AG09309 (cell line): ENCODE measurements around the gene KRTAP5-10.
"Not testable (repeated sequence)": the region's sequence is repeated elsewhere in the genome, so short reads cannot be mapped to it uniquely, and the experiment has no call there.

Experiments
- DNase-seq: peaks from one replicate; pipeline ENCODE4 v3.0.0-alpha.2; 2010; ENCODE audit warnings: low read depth
- H3K4me3 ChIP-seq: 2 replicates; pipeline ENCODE4 v1.5.1; 2011; ENCODE audit warnings: mild to moderate bottlenecking, low read depth, low read length, moderate library complexity; ENCODE audit not compliant: control insufficient read depth
- TF ChIP-seq, protein P1 (sequence below): IDR thresholded peaks from 2 replicates; pipeline ENCODE4 v1.5.1; 2011; ENCODE audit warnings: mild to moderate bottlenecking, low read depth, low read length, inconsistent platforms; ENCODE audit not compliant: insufficient read depth, control insufficient read depth; ENCODE audit errors: missing control alignments

KRTAP5-10 gene

DNA sequence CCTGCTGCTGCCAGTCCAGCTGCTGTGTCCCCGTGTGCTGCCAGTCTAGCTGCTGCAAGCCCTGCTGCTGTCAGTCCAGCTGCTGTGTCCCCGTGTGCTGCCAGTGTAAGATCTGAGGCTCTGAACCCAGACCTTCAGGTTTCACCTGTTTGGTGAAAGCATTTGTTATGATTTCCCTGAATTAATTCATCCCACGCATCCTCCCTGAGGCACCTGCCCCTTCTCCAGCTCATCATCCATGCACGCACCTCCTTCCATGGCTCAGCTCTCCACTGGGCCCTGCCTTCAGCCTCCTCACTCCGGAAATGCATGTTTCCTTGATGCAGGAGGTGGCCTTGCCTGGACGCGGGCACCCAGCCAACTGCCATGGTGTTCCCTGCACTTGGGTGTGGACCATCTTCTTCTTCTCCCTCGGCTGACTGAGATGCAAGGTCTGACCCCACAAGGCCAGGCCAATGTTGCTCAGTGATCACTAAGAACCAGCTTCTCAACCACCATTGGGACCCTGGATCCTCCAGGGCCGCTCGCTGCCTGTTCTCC, 788 bp downstream of the KRTAP5-10 start:
- TF ChIP-seq, protein P1, sequence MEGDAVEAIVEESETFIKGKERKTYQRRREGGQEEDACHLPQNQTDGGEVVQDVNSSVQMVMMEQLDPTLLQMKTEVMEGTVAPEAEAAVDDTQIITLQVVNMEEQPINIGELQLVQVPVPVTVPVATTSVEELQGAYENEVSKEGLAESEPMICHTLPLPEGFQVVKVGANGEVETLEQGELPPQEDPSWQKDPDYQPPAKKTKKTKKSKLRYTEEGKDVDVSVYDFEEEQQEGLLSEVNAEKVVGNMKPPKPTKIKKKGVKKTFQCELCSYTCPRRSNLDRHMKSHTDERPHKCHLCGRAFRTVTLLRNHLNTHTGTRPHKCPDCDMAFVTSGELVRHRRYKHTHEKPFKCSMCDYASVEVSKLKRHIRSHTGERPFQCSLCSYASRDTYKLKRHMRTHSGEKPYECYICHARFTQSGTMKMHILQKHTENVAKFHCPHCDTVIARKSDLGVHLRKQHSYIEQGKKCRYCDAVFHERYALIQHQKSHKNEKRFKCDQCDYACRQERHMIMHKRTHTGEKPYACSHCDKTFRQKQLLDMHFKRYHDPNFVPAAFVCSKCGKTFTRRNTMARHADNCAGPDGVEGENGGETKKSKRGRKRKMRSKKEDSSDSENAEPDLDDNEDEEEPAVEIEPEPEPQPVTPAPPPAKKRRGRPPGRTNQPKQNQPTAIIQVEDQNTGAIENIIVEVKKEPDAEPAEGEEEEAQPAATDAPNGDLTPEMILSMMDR, result no peak
- H3K4me3 ChIP-seq, result no peak overlapping the region
- no peak for DNase-seq

DNA sequence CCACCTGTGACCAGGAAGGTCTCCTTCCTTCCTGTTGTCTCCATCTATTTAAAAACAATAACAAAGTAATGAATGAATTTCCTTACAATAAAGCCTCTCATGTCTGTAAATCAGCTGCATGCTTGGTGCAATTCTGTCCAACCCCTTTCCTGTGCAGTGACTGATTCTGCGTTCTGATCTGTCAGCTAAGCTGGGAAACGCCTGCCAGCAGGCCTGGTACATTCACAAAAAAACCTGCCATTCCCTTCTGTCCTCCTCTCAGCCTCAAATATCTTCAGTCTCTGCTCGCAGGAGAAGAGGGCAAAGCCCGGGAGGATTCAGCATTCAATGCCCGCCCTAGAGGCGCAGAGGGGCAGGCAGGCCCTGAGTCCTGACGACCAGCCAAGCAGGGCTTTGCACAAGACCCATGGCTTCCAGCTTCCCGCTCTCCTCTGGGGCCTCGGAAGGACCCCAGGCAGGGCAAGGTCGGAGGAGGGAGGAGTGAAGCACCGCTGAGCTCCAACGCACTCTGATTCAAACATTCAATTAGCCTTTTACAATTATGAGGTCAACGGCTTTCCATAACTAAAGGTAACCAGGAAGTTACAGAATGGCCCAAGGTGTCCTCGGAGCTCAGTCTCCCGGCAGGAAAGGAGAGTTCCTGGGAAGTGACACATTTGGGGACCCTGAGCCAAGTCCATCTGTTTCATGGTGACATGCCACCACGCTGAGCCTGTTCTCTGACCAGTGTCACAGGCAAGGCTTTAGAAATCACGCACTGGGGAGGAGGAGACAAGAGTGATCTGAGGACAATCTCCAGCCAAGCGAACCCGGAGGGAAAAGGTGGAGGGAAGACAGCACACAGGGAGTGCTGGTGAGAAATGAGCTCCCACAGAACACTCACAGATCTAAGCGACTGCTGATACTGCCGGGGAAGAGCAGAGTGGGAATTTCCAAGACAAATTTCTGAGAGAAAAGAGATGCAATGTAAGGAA, 1.6 kb downstream of the KRTAP5-10 start:
- not testable (repeated sequence) for H3K4me3 ChIP-seq, DNase-seq

DNA sequence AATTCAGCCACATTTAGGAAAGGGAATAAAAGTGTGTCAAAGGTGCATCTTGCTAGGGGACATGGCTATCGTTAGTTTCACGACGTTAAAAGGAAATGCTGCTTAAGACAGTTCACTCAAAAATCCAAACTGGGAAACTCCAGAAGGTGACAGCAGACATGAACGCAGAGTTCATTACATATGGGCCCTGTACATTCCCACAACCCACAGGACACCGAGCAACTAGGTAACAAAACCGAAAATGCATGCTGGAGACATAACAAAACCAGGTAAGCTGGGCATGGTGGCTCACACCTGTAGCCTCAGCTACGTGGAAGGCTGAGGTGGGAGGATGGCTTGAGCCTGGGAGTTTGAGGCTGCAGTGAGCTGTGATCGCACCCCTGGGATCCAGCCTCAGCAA, 2.3 kb downstream of the KRTAP5-10 start:
- not testable (repeated sequence) for H3K4me3 ChIP-seq, DNase-seq

DNA sequence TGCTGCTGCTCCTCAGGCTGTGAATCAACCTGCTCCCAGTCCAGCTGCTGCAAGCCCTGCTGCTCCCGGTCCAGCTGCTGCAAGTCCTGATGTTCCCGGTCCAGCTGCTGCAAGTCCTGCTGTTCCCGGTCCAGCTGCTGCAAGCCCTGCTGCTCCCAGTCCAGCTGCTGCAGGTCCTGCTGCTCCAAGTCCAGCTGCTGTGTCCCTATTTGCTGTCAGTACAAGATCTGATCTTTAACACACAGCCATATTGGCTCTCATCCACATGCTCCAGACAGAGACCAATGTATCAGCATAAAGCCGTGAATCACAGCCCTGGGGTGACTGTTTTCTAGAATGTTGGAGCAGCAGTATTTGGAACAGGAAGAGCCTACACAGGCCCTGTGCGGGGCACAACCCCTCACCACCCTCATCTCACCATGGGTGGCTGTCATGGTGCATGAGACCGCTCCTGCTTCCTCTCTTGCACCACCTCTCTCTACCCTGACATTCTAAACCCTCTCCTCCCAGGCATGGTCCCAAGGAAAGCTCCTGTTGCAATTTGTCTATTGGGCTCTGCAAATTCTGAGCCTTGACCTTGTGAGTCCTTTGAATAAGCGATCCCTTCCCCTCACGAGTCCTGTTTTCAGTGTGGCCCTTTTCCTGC, 3.5 kb downstream of the KRTAP5-10 start:
- TF ChIP-seq, protein P1, result no peak
- DNase-seq, result no peak
- no peak overlapping the region for H3K4me3 ChIP-seq

DNA sequence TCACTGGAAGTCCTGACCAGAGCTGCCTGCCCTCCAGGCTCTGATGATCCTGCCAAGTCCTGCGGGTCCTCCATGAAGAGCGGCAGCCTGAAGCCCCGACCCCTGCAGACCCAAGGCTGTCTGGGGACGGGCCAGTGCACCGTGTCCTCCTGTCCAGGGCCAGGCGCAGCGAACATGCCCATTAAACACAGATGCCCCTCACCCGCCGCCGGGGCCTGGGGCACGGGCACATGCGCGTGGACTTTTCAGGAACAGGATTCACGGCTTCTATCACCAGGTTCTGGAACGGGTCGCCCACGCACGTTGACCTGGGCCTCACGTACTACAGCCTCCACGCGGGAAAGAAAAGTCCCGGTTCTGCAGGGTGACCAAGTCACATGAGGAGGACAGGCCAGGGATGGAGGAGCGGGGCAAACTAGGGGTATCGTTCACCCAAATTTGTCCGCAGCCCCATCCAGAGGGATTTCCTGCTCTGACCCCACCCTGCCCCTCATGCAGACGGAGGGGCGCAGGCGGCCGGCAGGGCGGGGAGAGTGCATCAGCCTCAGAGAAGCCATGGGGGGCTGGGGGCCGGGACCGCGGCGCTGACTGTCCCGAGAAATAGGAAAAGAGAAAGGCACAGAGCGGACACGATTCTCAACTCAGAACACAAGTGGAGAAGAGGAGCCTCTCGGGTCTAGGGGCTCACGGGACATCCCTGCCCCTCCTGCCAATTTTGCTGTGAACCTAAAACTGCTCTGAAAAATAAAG, 5.9 kb downstream of the KRTAP5-10 start:
- not testable (repeated sequence) for DNase-seq, H3K4me3 ChIP-seq

DNA sequence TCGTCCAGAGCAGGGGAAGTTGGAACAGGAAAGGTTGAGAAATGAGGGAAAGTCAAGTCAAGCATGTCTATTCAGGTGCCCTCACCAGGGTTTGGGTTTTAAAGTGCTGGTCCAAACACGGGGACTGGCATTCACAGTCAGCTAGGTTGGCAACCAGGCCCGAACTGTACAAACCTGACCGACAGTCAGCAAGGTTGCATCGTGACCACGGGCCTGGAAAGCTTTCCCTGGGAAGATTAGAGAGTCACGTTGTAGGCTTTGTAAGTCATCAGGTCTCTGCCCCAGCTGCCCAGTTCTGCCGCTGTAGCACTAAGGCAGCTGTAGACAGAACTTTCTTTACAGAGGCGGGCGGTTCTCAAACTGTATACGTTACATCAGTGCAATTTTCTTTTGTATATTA, 7.4 kb downstream of the KRTAP5-10 start:
- H3K4me3 ChIP-seq, result no peak overlapping the region
- TF ChIP-seq, protein P1, result no peak
- no peak for DNase-seq

DNA sequence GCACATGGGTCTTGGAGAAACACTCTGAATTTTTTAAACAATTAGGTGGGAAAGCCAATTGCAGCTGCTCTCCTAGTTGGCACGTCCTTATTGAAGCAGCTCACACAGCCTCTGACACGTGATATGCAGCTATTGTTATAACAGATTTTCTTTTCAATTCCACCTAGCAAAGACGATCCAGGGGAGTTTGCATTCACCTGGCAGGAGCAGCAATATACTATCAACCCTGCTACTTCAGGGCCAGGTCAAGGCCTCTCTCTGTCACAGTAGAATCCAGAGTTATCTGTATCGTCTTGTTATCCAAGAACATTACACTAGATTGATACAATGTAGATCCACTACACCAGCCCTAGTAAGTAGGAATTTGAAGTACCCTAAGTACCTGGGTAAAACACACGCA, 9.1 kb downstream of the KRTAP5-10 start:
- TF ChIP-seq, protein P1, result no peak
- H3K4me3 ChIP-seq, result no peak overlapping the region
- DNase-seq, result no peak
